Subcutaneous adipose tissue (tissue), 4 donors: ENCODE measurements around the gene AMFR. TPM values are rescaled to one million over a fixed set of nuclear protein-coding genes. Genes with fewer than 3 reads are reported as not detected.

ENCODE experiments used
- total RNA-seq, 4 donors: library from RNA; depleted of rRNA; stranded (reverse); fragments of >200 nt; gene quantifications; one replicate each; pipeline ENCODE4 v1.1.0, GENCODE V29; 2016
- TF ChIP-seq, protein P1 (sequence below): fragments of 450-650 bp; IDR thresholded peaks from one replicate; pipeline ENCODE4 v1.5.1; 2016; ENCODE audit warnings: low read depth, mild to moderate bottlenecking, control low read depth, antibody characterized with exemption, moderate library complexity

The AMFR gene
- total RNA-seq, 4 donors from 2014 or later, result 168 to 186 (median 175) TPM

DNA sequence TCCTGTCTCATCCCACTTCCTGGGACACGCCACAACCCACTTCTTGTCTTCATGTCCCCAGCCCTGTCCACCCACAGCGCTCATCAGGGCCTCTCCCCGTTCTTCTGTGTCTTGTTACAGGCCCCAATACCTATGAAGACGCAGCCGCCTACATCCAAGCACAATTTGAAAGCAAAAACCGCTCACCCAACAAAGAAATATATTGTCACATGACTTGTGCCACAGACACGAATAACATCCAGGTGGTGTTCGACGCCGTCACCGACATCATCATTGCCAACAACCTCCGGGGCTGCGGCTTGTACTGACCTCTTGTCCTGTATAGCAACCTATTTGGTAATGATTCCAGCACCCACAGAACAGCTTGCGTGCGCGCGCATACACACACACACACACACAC is 70.6 kb downstream of the AMFR start:
- TF ChIP-seq, protein P1, sequence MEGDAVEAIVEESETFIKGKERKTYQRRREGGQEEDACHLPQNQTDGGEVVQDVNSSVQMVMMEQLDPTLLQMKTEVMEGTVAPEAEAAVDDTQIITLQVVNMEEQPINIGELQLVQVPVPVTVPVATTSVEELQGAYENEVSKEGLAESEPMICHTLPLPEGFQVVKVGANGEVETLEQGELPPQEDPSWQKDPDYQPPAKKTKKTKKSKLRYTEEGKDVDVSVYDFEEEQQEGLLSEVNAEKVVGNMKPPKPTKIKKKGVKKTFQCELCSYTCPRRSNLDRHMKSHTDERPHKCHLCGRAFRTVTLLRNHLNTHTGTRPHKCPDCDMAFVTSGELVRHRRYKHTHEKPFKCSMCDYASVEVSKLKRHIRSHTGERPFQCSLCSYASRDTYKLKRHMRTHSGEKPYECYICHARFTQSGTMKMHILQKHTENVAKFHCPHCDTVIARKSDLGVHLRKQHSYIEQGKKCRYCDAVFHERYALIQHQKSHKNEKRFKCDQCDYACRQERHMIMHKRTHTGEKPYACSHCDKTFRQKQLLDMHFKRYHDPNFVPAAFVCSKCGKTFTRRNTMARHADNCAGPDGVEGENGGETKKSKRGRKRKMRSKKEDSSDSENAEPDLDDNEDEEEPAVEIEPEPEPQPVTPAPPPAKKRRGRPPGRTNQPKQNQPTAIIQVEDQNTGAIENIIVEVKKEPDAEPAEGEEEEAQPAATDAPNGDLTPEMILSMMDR, result no peak

DNA sequence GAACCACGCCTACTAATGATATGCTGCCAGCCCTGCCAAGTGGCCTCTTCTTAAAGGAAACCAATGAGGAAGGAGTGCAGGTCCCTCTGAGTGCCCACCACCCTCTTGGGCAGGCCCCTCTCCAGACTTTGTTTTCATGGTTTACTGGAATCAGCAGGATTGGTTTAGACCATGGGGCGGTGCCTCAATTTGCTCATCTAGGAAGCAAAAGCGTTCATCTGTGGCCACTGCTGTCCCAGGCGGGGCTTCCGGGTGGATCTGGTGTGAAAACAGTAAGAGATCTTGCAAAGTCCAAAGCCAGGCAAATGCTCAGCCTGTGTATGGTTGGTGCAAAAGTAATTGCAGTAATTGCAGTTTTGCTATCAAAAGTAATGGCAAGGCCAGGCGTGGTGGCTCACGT is 71.3 kb downstream of the AMFR start:
- TF ChIP-seq, protein P1, result no peak

DNA sequence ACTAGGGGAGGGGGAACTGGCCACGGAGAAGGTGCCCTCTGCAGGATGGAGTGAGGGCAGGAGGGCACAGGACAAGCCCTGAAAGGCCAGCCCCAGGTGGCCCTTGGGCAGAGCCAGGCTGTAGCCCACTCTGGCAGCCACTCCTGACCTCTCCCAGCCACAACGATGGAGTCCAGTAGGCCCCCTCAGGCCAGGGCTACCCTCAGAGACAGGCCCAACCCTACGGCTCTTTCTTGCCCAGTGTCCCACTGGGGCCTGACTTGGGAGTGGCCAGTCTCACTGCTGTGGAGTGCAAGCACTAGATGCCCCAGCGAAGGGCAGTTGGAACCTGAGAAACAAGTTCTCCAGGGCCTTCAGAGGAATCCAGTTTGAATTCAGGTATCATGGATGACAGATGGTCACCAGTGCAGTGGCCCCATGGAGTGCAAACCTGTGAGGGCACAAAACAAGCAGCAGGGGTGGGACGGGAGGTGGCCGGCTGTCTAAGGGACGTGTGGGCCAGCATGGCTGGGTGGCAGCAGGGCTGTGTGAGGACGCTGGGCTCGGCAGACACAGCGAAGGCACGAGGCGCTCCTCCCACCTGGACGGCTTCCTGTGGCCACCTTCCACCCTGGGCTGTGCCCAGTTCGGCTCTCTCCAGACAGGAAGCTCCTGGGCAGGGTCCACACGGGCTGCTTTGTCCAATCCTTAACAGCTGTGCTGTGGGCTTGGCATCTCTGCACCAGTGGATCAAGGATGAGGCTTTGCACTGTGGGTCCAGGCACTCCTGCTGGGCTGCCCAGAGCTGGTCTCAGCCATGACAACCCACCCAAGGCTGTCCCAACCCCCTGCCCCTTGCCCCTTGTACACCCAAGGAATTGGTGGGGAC is 72.1 kb downstream of the AMFR start:
- TF ChIP-seq, protein P1, result no peak

DNA sequence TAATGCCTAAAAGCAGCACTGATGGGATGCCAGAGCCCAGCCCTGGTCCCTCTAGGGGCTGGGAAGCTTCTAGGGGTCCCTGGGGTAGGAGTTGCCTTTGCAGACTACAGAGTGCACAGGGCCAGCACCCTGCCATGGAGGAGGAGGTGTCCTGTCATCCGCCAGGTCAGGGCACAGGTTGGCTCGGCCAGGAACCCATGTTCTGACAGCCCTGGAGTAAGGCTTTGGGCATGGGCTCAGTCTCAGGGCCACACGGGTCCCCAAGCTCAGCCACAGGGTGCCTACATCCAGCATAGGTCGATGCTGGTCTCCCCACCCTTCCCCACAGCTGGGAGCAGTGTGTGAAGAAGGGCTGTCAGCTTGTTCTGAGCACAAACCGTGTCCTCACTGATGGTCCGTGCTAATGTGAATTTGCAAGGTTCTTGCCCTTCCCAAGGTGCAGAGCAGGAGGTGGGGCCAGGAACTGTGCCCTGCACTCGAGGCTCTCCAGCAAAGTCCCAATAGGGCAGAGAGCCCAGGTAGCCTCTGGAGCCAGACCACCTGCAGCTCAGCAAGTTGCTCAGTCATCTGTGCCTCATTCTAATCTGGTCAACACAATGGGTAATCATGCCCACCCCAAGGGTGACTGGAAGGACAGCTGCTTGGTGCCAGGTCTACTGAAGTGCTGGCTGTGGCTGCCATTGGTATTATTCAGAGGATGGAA is 72.8 kb downstream of the AMFR start:
- TF ChIP-seq, protein P1, result no peak

DNA sequence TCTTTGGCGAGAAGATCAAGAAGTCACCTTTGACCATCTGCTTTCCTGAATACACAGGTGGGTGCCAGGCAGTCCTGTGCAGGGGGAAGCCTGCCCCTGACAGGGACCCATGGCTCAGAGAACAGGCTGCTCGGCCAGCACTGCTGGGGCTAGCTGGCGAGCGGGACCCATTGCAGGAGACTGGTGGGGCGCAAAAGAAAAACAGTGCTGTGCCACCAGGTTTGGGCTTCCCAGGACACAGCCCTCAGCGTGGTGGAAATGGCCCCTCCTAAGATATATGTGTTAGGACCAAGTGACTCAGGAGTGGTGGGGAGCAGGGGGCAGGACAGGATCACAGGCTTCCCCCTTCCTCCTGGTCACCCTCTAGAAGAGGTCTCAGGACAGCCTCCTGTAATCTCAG is 73.9 kb downstream of the AMFR start:
- TF ChIP-seq, protein P1, result no peak

DNA sequence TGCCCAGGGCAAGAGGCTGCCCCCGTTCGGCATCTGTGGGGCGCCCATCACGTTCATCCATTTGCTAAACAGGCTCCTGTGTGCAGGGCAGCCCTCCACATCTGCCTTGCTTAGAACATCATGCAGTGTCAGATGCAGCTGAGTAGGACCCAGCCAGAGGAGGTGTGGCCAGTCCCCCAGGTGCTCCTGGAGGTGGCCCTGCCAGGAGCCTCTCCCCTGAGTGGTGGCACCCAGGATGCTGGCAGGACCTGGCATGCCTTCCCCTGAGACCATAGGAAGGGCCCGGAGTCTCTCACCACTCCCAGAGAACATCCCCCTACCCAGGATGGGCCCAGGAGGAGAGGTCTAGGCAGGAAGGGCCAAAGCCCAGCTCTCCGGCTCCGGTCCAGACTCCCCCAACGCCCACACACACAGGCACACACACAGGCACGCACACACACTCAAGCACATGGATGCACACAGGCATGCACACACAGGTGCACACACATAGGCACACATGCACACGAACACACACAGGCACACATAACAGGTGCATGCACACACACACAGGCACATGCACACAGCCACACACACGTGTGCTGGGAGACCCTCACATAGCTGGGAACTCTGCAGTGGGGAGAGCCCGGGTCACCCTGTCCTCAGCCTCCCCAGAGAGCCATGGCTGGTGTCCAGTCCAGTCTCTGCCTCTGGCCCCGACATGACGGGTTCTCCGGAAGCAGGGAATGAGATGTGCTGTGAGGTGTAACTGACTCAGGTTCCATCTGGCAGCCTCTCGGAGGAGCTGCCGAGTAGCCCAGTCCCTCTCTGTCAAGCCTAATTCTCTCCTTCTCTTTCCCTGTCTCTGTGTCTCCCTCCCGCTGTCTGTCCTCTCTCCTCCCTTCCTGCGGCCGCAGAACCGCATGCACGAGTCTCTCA is 74.6 kb downstream of the AMFR start:
- TF ChIP-seq, protein P1, result no peak
